SU-DHL-6 (cell line): ENCODE measurements around the gene DICER1.
"Not testable (repeated sequence)": the region's sequence is repeated elsewhere in the genome, so short reads cannot be mapped to it uniquely, and the experiment has no call there.

Experiments
- H2AFZ ChIP-seq: fragments of 200-600 bp; sonication (generic); 2 replicates; pipeline ENCODE4 v1.6.1; 2014; ENCODE audit warnings: low read depth, mild to moderate bottlenecking, moderate library complexity, mixed read lengths, antibody characterized with exemption, low read length; ENCODE audit not compliant: severe bottlenecking
- H3F3A ChIP-seq: fragments of 200-600 bp; shearing (Covaris generic); 2 replicates; pipeline ENCODE4 v1.6.0; 2016; ENCODE audit warnings: antibody characterized with exemption, mild to moderate bottlenecking; ENCODE audit not compliant: insufficient read depth
- H3K27ac ChIP-seq: fragments of 200-600 bp; sonication (generic); 2 replicates; pipeline ENCODE4 v1.5.1; 2016; ENCODE audit warnings: low read depth, mild to moderate bottlenecking, low read length, moderate library complexity, mixed read lengths
- H3K27me3 ChIP-seq: fragments of 200-600 bp; sonication (generic), shearing (Covaris generic); 2 replicates; pipeline ENCODE4 v1.6.0; 2014; ENCODE audit warnings: mild to moderate bottlenecking, low read length
- H3K36me3 ChIP-seq: fragments of 200-600 bp; sonication (generic); 2 replicates; pipeline ENCODE4 v1.6.1; 2014; ENCODE audit warnings: mild to moderate bottlenecking, low read length, mixed read lengths
- H3K4me2 ChIP-seq: fragments of 300-600, 200-600 bp; shearing (Covaris generic), sonication (generic); 2 replicates; pipeline ENCODE4 v1.6.0; 2014; ENCODE audit warnings: low read length, low read depth, mild to moderate bottlenecking; ENCODE audit not compliant: poor library complexity, severe bottlenecking
- H3K4me3 ChIP-seq: fragments of 200-600 bp; sonication (generic); 2 replicates; pipeline ENCODE4 v1.5.1; 2014; ENCODE audit warnings: antibody characterized with exemption, low read length, mild to moderate bottlenecking, mixed read lengths; ENCODE audit not compliant: insufficient read depth, poor library complexity, severe bottlenecking
- H3K79me2 ChIP-seq: fragments of 200-600 bp; sonication (generic); 2 replicates; pipeline ENCODE4 v1.6.1; 2014; ENCODE audit warnings: mild to moderate bottlenecking, low read length, moderate library complexity; ENCODE audit not compliant: insufficient read depth
- H3K9ac ChIP-seq: fragments of 200-600 bp; sonication (generic); 2 replicates; pipeline ENCODE4 v1.7.0; 2014; ENCODE audit warnings: mild to moderate bottlenecking, low read length
- H3K9me2 ChIP-seq: fragments of 200-600 bp; sonication (generic); replicated peaks from 2 replicates; pipeline ENCODE4 v1.6.1; 2014; ENCODE audit warnings: low read length; ENCODE audit not compliant: insufficient read depth
- H3K9me3 ChIP-seq: fragments of 200-600 bp; sonication (generic); 2 replicates; pipeline ENCODE4 v1.6.1; 2014; ENCODE audit warnings: low read length, mixed read lengths; ENCODE audit not compliant: insufficient read depth
- H4K20me1 ChIP-seq: fragments of 200-600 bp; sonication (generic); 2 replicates; pipeline ENCODE4 v1.6.1; 2014; ENCODE audit warnings: low read depth, mild to moderate bottlenecking, antibody characterized with exemption, low read length, moderate library complexity, mixed read lengths
- CTCF ChIP-seq: fragments of 200-600 bp; sonication (generic); IDR thresholded peaks from one replicate; pipeline ENCODE4 v1.5.1; 2017; ENCODE audit warnings: antibody characterized with exemption, mild to moderate bottlenecking, low read length, moderate library complexity; ENCODE audit not compliant: insufficient read depth, poor library complexity, severe bottlenecking
- EZH2phosphoT487 ChIP-seq: fragments of 200-600 bp; sonication (generic), shearing (Covaris generic); conservative IDR thresholded peaks from 2 replicates; pipeline ENCODE4 v1.6.1; 2018; ENCODE audit warnings: mild to moderate bottlenecking, antibody characterized with exemption, low read length, moderate library complexity, mixed read lengths

DICER1 gene

GRCh38 chr14:95157327-95158189 is at the start of gene DICER1:
TSS of gene DICER1 (minus strand) at chr14:95157529. CDS start at chr14:95133458, 24,071 bp downstream.
- Histone ChIP-seq H3K27ac (peak within 1 kb of the TSS; percentile 74), H2AFZ (peak within 1 kb of the TSS; percentile 95), H3K79me2 (peaks cover 43% of the 10 kb centered on the region)

GRCh38 chr14:95206534-95206933 is 49.2 kb upstream of the DICER1 start:
- Histone ChIP-seq H3K36me3 (no peaks in the 10 kb centered on the region), H3K9ac (no peak overlapping the region), H3K9me3 (no peaks in the 10 kb centered on the region), H3K9me2 (no peaks in the 10 kb centered on the region), H2AFZ (no peak overlapping the region), H3K27me3 (no peaks in the 10 kb centered on the region), H3K79me2 (no peaks in the 10 kb centered on the region), H3K27ac (no peak overlapping the region), H3K4me2 (no peak overlapping the region), H3K4me3 (no peak overlapping the region), H4K20me1 (no peaks in the 10 kb centered on the region), H3F3A (no peaks in the 10 kb centered on the region)
- no peak for TF ChIP-seq EZH2phosphoT487
- no peak for TF ChIP-seq CTCF

More at GRCh38 chr14:95157327-95158189, at the start of gene DICER1:
- H3K9ac ChIP-seq, result peak within 1 kb of the TSS; percentile 80
- H4K20me1 ChIP-seq, result peaks cover 10% of the 10 kb centered on the region; the same call in 1 of the 2 replicates
- no peaks in the 10 kb centered on the region for H3K9me2 ChIP-seq
- peak within 1 kb of the TSS; percentile 75 for H3K4me3 ChIP-seq
- peak within 1 kb of the TSS; percentile 92 for H3K4me2 ChIP-seq
- H3K27me3 ChIP-seq, result no peaks in the 10 kb centered on the region
- H3K9me3 ChIP-seq, result no peaks in the 10 kb centered on the region
- no peaks in the 10 kb centered on the region for H3K36me3 ChIP-seq
- H3F3A ChIP-seq, result peaks cover 9% of the 10 kb centered on the region; the same call in 1 of the 2 replicates
- no peak for TF ChIP-seq CTCF
- TF ChIP-seq EZH2phosphoT487, result no peak

GRCh38 chr14:95204705-95205104 is 47.4 kb upstream of the DICER1 start:
- H3K79me2 ChIP-seq, result no peaks in the 10 kb centered on the region
- no peaks in the 10 kb centered on the region for H4K20me1 ChIP-seq
- no peak overlapping the region for H3K4me3 ChIP-seq
- H3K9ac ChIP-seq, result no peak overlapping the region
- no peaks in the 10 kb centered on the region for H3K36me3 ChIP-seq
- no peaks in the 10 kb centered on the region for H3K9me3 ChIP-seq
- TF ChIP-seq EZH2phosphoT487 (no peak), CTCF (no peak)
- no peaks in the 10 kb centered on the region for H3K27me3 ChIP-seq
- H3K27ac ChIP-seq, result no peak overlapping the region
- H3F3A ChIP-seq, result no peaks in the 10 kb centered on the region
- no peaks in the 10 kb centered on the region for H3K9me2 ChIP-seq
- H3K4me2 ChIP-seq, result no peak overlapping the region
- H2AFZ ChIP-seq, result no peak overlapping the region

- H4K20me1 ChIP-seq, H3K27ac ChIP-seq, H3K79me2 ChIP-seq, H3K27me3 ChIP-seq, H3K36me3 ChIP-seq, H3K9ac ChIP-seq, H3K4me2 ChIP-seq, H3F3A ChIP-seq, H3K9me3 ChIP-seq, H3K9me2 ChIP-seq, H3K4me3 ChIP-seq, H2AFZ ChIP-seq: not testable (repeated sequence)
Observed at GRCh38 chr14:95201745-95202144, 44.4 kb upstream of the DICER1 start.
